GM18508 (cell line): ENCODE measurements around the gene DENND2A.
"Not testable (repeated sequence)": the region's sequence is repeated elsewhere in the genome, so short reads cannot be mapped to it uniquely, and the experiment has no call there.

Experiments used
- ATAC-seq: cut with Tn5 transposase; IDR thresholded peaks from one replicate; pipeline ENCODE4 v1.9.1; 2021; ENCODE audit warnings: moderate number of reproducible peaks; ENCODE audit not compliant: insufficient read depth, unreplicated experiment

Gene DENND2A

GRCh38 chr7:140640727-140641523, at the start of gene DENND2A:
DENND2A (minus strand) TSS chr7:140640813; CDS start chr7:140602397, 38,416 bp downstream.
- no peak for ATAC-seq

- no peak for ATAC-seq
Observed at GRCh38 chr7:140689199-140690152, 48.9 kb upstream of the DENND2A start.

GRCh38 chr7:140688341-140688740, 47.7 kb upstream of the DENND2A start:
- no peak for ATAC-seq

GRCh38 chr7:140686921-140687320, 46.3 kb upstream of the DENND2A start:
- no peak for ATAC-seq

GRCh38 chr7:140685407-140686087, 44.9 kb upstream of the DENND2A start:
- no peak for ATAC-seq

- ATAC-seq = no peak
Observed at GRCh38 chr7:140684066-140684950, 43.7 kb upstream of the DENND2A start.

- no peak for ATAC-seq
Observed at GRCh38 chr7:140683657-140684056, 43.0 kb upstream of the DENND2A start.

GRCh38 chr7:140681766-140682165, 41.2 kb upstream of the DENND2A start:
- ATAC-seq = no peak

- no peak for ATAC-seq
Observed at GRCh38 chr7:140680886-140681285, 40.3 kb upstream of the DENND2A start.

GRCh38 chr7:140679186-140679585, 38.6 kb upstream of the DENND2A start:
- ATAC-seq = no peak

- ATAC-seq = no peak
Observed at GRCh38 chr7:140678816-140679130, 38.2 kb upstream of the DENND2A start.

- ATAC-seq = no peak
Observed at GRCh38 chr7:140678081-140678815, 37.6 kb upstream of the DENND2A start.

GRCh38 chr7:140677496-140677895, 36.9 kb upstream of the DENND2A start:
- ATAC-seq = no peak

GRCh38 chr7:140676956-140677355, 36.3 kb upstream of the DENND2A start:
- not testable (repeated sequence) for ATAC-seq

GRCh38 chr7:140676306-140676705, 35.7 kb upstream of the DENND2A start:
- peak; percentile 47 for ATAC-seq

GRCh38 chr7:140675726-140676125, 35.1 kb upstream of the DENND2A start:
- no peak for ATAC-seq

- ATAC-seq = no peak
Observed at GRCh38 chr7:140674899-140675701, 34.5 kb upstream of the DENND2A start.

GRCh38 chr7:140674356-140674800, 33.8 kb upstream of the DENND2A start:
- ATAC-seq = peak; percentile 31
